ENCODE measurements around the gene RNGTT.
"Not testable (repeated sequence)": the region's sequence is repeated elsewhere in the genome, so short reads cannot be mapped to it uniquely, and the experiment has no call there.

The RNGTT gene

DNA sequence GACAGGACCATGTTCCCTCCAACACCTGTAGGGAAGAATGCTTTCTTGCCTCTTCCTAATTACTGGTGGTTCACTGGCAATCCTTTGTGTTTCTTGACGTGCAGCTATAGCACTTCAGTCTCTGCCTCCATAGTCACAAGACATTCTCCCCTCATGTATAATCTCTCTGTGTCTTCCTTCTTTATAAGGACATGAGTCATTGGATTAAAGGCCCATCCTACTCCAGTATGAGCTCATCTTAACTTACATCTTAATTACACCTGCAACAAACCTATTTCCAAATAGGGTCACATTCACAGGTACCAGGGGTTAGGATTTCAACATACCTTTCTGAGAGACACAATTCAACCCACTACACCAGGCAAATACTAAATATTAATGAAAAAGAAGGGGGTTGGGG lies 213.6 kb downstream of the RNGTT start:
- Histone ChIP-seq H3K27me3 (ENCODE audit: control insufficient read depth in 1 of 2, insufficient read depth in 2 of 2, low read length in 2 of 2) (no peaks in the 10 kb centered on the region), H3K27ac (ENCODE audit: low read depth, low read length) (no peak overlapping the region), H3K4me1 (ENCODE audit: control insufficient read depth in 1 of 2, insufficient read depth in 2 of 2, low read length in 2 of 2) (no peaks in the 10 kb centered on the region), H3K4me3 (ENCODE audit: low read depth in 1 of 2, low read length in 2 of 2) (no peak overlapping the region), H3K36me3 (ENCODE audit: control insufficient read depth in 1 of 2, insufficient read depth in 2 of 2, low read length in 2 of 2) (no peaks in the 10 kb centered on the region), H3K9ac (ENCODE audit: low read depth in 1 of 2, low read length in 2 of 2) (no peak overlapping the region), H3K9me3 (ENCODE audit: control insufficient read depth in 1 of 2, low read length in 2 of 2) (no peaks in the 10 kb centered on the region)

GRCh38 chr6:88748141-88748540 lies 215.3 kb downstream of the RNGTT start:
- Histone ChIP-seq H3K27me3 (ENCODE audit: control insufficient read depth in 1 of 2, insufficient read depth in 2 of 2, low read length in 2 of 2) (no peaks in the 10 kb centered on the region), H3K4me1 (ENCODE audit: control insufficient read depth in 1 of 2, insufficient read depth in 2 of 2, low read length in 2 of 2) (no peaks in the 10 kb centered on the region), H3K4me3 (ENCODE audit: low read depth in 1 of 2, low read length in 2 of 2) (no peak overlapping the region)

GRCh38 chr6:88741939-88742338 lies 221.5 kb downstream of the RNGTT start:
- Histone ChIP-seq H3K4me3 (ENCODE audit: low read depth in 1 of 2, low read length in 2 of 2) (no peak overlapping the region), H3K27me3 (ENCODE audit: control insufficient read depth in 1 of 2, insufficient read depth in 2 of 2, low read length in 2 of 2) (no peaks in the 10 kb centered on the region), H3K9me3 (ENCODE audit: control insufficient read depth in 1 of 2, low read length in 2 of 2) (peaks cover 0 to 4% of the 10 kb centered on the region in 2 donors), H3K4me1 (ENCODE audit: control insufficient read depth in 1 of 2, insufficient read depth in 2 of 2, low read length in 2 of 2) (no peaks in the 10 kb centered on the region), H3K27ac (ENCODE audit: low read depth, low read length) (no peak overlapping the region), H3K9ac (ENCODE audit: low read depth in 1 of 2, low read length in 2 of 2) (no peak overlapping the region), H3K36me3 (ENCODE audit: control insufficient read depth in 1 of 2, insufficient read depth in 2 of 2, low read length in 2 of 2) (peaks cover 0 to under 1% of the 10 kb centered on the region in 2 donors)

More at GRCh38 chr6:88748141-88748540, 215.3 kb downstream of the RNGTT start:
- H3K9me3 ChIP-seq (ENCODE audit: control insufficient read depth in 1 of 2, low read length in 2 of 2): no peaks in the 10 kb centered on the region
- no peaks in the 10 kb centered on the region for H3K36me3 ChIP-seq (ENCODE audit: control insufficient read depth in 1 of 2, insufficient read depth in 2 of 2, low read length in 2 of 2)
- no peak overlapping the region for H3K9ac ChIP-seq (ENCODE audit: low read depth in 1 of 2, low read length in 2 of 2)
- H3K27ac ChIP-seq (ENCODE audit: low read depth, low read length): no peak overlapping the region

- Histone ChIP-seq H3K9ac (ENCODE audit: low read depth in 1 of 2, low read length in 2 of 2) (no peak overlapping the region), H3K4me1 (ENCODE audit: control insufficient read depth in 1 of 2, insufficient read depth in 2 of 2, low read length in 2 of 2) (no peaks in the 10 kb centered on the region), H3K27ac (ENCODE audit: low read depth, low read length) (no peak overlapping the region), H3K36me3 (ENCODE audit: control insufficient read depth in 1 of 2, insufficient read depth in 2 of 2, low read length in 2 of 2) (peaks cover 0 to 6% of the 10 kb centered on the region in 2 donors), H3K9me3 (ENCODE audit: control insufficient read depth in 1 of 2, low read length in 2 of 2) (peaks cover 0 to 4% of the 10 kb centered on the region in 2 donors), H3K4me3 (ENCODE audit: low read depth in 1 of 2, low read length in 2 of 2) (no peak overlapping the region), H3K27me3 (ENCODE audit: control insufficient read depth in 1 of 2, insufficient read depth in 2 of 2, low read length in 2 of 2) (no peaks in the 10 kb centered on the region)
Observed at GRCh38 chr6:88741071-88741470, 222.3 kb downstream of the RNGTT start.

GRCh38 chr6:88734544-88734943 lies 228.9 kb downstream of the RNGTT start:
- Histone ChIP-seq H3K27ac (ENCODE audit: low read depth, low read length) (no peak overlapping the region), H3K27me3 (ENCODE audit: control insufficient read depth in 1 of 2, insufficient read depth in 2 of 2, low read length in 2 of 2) (no peaks in the 10 kb centered on the region), H3K4me1 (ENCODE audit: control insufficient read depth in 1 of 2, insufficient read depth in 2 of 2, low read length in 2 of 2) (no peaks in the 10 kb centered on the region), H3K9ac (ENCODE audit: low read depth in 1 of 2, low read length in 2 of 2) (no peak overlapping the region), H3K9me3 (ENCODE audit: control insufficient read depth in 1 of 2, low read length in 2 of 2) (no peaks in the 10 kb centered on the region), H3K36me3 (ENCODE audit: control insufficient read depth in 1 of 2, insufficient read depth in 2 of 2, low read length in 2 of 2) (peaks cover 0 to 6% of the 10 kb centered on the region in 2 donors), H3K4me3 (ENCODE audit: low read depth in 1 of 2, low read length in 2 of 2) (no peak overlapping the region)

DNA sequence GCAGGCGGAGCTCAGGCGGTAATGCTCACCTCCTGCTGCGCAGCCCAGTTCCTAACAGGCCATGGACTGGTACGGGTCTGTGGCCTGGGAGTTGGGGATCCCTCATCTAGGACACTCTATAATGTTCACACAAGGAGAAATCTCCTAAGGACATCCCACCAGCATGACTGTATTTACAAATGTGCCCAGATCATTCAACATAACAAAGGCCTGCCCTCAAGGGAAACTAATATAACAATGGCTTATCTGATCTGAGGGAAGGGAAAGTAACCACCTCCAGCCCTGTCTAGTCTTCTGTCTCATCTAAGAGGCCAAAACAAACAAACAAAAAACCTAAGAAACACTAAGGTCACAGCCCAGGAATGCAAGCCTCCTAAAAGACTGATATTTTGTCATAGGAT lies 232.8 kb downstream of the RNGTT start:
- no peaks in the 10 kb centered on the region for H3K36me3 ChIP-seq (ENCODE audit: control insufficient read depth in 1 of 2, insufficient read depth in 2 of 2, low read length in 2 of 2)
- H3K27ac ChIP-seq (ENCODE audit: low read depth, low read length): no peak overlapping the region
- no peak overlapping the region for H3K9ac ChIP-seq (ENCODE audit: low read depth in 1 of 2, low read length in 2 of 2)
- H3K4me3 ChIP-seq (ENCODE audit: low read depth in 1 of 2, low read length in 2 of 2): no peak overlapping the region
- H3K27me3 ChIP-seq (ENCODE audit: control insufficient read depth in 1 of 2, insufficient read depth in 2 of 2, low read length in 2 of 2): no peaks in the 10 kb centered on the region
- no peaks in the 10 kb centered on the region for H3K9me3 ChIP-seq (ENCODE audit: control insufficient read depth in 1 of 2, low read length in 2 of 2)
- H3K4me1 ChIP-seq (ENCODE audit: control insufficient read depth in 1 of 2, insufficient read depth in 2 of 2, low read length in 2 of 2): no peaks in the 10 kb centered on the region

DNA sequence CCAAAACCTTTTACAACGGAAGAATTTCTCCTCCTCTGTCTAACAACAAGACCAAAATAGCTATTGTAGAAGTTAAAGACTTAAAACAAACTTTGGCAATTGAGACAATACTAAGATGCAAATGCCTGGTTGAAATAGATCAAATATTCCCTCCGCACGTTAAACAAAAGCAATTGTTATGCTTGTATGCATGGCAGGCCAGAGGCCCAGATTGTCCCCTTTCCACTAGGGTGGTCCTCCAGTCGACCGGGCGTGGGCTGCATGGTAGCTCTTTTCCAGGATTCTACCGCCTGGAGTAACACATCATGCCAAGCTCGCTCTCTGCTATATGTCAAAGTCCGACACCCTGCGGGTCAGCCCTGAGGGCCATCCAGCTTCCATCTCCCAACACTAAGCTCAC lies 234.7 kb downstream of the RNGTT start:
- Histone ChIP-seq H3K27me3 (ENCODE audit: control insufficient read depth in 1 of 2, insufficient read depth in 2 of 2, low read length in 2 of 2) (no peaks in the 10 kb centered on the region), H3K36me3 (ENCODE audit: control insufficient read depth in 1 of 2, insufficient read depth in 2 of 2, low read length in 2 of 2) (no peaks in the 10 kb centered on the region), H3K9me3 (ENCODE audit: control insufficient read depth in 1 of 2, low read length in 2 of 2) (no peaks in the 10 kb centered on the region), H3K27ac (ENCODE audit: low read depth, low read length) (no peak overlapping the region), H3K4me1 (ENCODE audit: control insufficient read depth in 1 of 2, insufficient read depth in 2 of 2, low read length in 2 of 2) (no peaks in the 10 kb centered on the region), H3K4me3 (ENCODE audit: low read depth in 1 of 2, low read length in 2 of 2) (no peak overlapping the region), H3K9ac (ENCODE audit: low read depth in 1 of 2, low read length in 2 of 2) (no peak overlapping the region)

- not testable (repeated sequence) for H3K4me3 ChIP-seq (ENCODE audit: low read depth in 1 of 2, low read length in 2 of 2); H3K9ac ChIP-seq (ENCODE audit: low read depth in 1 of 2, low read length in 2 of 2); H3K36me3 ChIP-seq (ENCODE audit: control insufficient read depth in 1 of 2, insufficient read depth in 2 of 2, low read length in 2 of 2); H3K27ac ChIP-seq (ENCODE audit: low read depth, low read length); H3K4me1 ChIP-seq (ENCODE audit: control insufficient read depth in 1 of 2, insufficient read depth in 2 of 2, low read length in 2 of 2); H3K27me3 ChIP-seq (ENCODE audit: control insufficient read depth in 1 of 2, insufficient read depth in 2 of 2, low read length in 2 of 2); H3K9me3 ChIP-seq (ENCODE audit: control insufficient read depth in 1 of 2, low read length in 2 of 2)
Observed at GRCh38 chr6:88726409-88726808, 237.0 kb downstream of the RNGTT start.

GRCh38 chr6:88725111-88725975 lies 238.1 kb downstream of the RNGTT start:
- no peaks in the 10 kb centered on the region for H3K27me3 ChIP-seq (ENCODE audit: control insufficient read depth in 1 of 2, insufficient read depth in 2 of 2, low read length in 2 of 2)
- no peak overlapping the region for H3K9ac ChIP-seq (ENCODE audit: low read depth in 1 of 2, low read length in 2 of 2)
- no peaks in the 10 kb centered on the region for H3K9me3 ChIP-seq (ENCODE audit: control insufficient read depth in 1 of 2, low read length in 2 of 2)
- no peaks in the 10 kb centered on the region for H3K36me3 ChIP-seq (ENCODE audit: control insufficient read depth in 1 of 2, insufficient read depth in 2 of 2, low read length in 2 of 2)
- no peak overlapping the region for H3K27ac ChIP-seq (ENCODE audit: low read depth, low read length)
- H3K4me3 ChIP-seq (ENCODE audit: low read depth in 1 of 2, low read length in 2 of 2): no peak overlapping the region
- no peaks in the 10 kb centered on the region for H3K4me1 ChIP-seq (ENCODE audit: control insufficient read depth in 1 of 2, insufficient read depth in 2 of 2, low read length in 2 of 2)

DNA sequence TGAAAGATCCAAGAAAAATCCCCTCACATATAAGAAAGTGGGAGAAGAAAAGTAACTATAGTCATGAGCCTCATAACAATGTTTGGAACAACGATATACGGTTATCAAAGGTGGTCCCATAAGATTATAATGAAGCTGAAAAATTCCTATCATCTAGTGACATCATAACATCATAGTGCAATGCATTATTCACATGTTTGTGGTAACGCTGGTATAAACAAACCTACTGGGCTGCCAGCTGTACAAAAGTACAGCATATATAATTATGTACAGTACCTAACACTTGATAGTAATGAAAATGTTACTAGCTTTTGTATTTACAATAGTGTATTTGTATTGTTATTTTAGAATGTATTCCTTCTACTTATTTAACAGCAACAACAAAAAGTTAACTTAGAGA lies 240.7 kb downstream of the RNGTT start:
- Histone ChIP-seq H3K4me1 (ENCODE audit: control insufficient read depth in 1 of 2, insufficient read depth in 2 of 2, low read length in 2 of 2) (no peaks in the 10 kb centered on the region), H3K36me3 (ENCODE audit: control insufficient read depth in 1 of 2, insufficient read depth in 2 of 2, low read length in 2 of 2) (no peaks in the 10 kb centered on the region), H3K27ac (ENCODE audit: low read depth, low read length) (no peak overlapping the region), H3K27me3 (ENCODE audit: control insufficient read depth in 1 of 2, insufficient read depth in 2 of 2, low read length in 2 of 2) (no peaks in the 10 kb centered on the region), H3K4me3 (ENCODE audit: low read depth in 1 of 2, low read length in 2 of 2) (no peak overlapping the region), H3K9ac (ENCODE audit: low read depth in 1 of 2, low read length in 2 of 2) (no peak overlapping the region), H3K9me3 (ENCODE audit: control insufficient read depth in 1 of 2, low read length in 2 of 2) (no peaks in the 10 kb centered on the region)

All from duodenal mucosa (tissue), 2 donors.